GM12875 (cell line): Measurements from ENCODE around the gene FGD4.
"Not testable (repeated sequence)": the region's sequence is repeated elsewhere in the genome, so short reads cannot be mapped to it uniquely, and the experiment has no call there.

ENCODE experiments used
- H3K4me3 ChIP-seq: one replicate; pipeline ENCODE4 v1.5.1; 2011; ENCODE audit warnings: low read depth, low read length, control low read depth
- TF ChIP-seq, protein P1 (sequence below): IDR thresholded peaks from 2 replicates; pipeline ENCODE4 v1.5.1; 2011; ENCODE audit warnings: low read depth, mild to moderate bottlenecking, control low read depth, inconsistent platforms, low read length, moderate library complexity, borderline replicate concordance; ENCODE audit not compliant: insufficient read depth

FGD4 gene

GRCh38 chr12:32516230-32516629 is 116.9 kb downstream of the FGD4 start:
- TF ChIP-seq, protein P1, sequence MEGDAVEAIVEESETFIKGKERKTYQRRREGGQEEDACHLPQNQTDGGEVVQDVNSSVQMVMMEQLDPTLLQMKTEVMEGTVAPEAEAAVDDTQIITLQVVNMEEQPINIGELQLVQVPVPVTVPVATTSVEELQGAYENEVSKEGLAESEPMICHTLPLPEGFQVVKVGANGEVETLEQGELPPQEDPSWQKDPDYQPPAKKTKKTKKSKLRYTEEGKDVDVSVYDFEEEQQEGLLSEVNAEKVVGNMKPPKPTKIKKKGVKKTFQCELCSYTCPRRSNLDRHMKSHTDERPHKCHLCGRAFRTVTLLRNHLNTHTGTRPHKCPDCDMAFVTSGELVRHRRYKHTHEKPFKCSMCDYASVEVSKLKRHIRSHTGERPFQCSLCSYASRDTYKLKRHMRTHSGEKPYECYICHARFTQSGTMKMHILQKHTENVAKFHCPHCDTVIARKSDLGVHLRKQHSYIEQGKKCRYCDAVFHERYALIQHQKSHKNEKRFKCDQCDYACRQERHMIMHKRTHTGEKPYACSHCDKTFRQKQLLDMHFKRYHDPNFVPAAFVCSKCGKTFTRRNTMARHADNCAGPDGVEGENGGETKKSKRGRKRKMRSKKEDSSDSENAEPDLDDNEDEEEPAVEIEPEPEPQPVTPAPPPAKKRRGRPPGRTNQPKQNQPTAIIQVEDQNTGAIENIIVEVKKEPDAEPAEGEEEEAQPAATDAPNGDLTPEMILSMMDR = no peak
- no peak overlapping the region for H3K4me3 ChIP-seq

DNA sequence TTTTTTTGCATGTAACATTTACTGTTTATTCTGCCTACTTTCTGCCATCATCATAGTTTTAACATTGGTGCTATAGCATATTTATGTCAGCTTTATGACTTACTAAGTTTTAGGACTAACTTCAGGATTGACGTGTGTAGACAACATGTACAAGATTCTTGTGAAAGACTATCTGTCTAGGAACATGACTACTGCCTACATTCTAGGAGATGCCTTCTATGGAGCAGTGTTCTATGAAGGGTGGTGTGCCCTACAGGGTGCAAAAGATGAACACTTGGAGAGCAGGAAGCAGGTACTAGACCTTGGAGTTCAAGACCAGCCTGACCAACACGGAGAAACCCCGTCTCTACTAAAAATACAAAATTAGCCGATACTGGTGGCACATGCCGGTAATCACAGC is 118.6 kb downstream of the FGD4 start:
- TF ChIP-seq, protein P1 = no peak
- no peak overlapping the region for H3K4me3 ChIP-seq

DNA sequence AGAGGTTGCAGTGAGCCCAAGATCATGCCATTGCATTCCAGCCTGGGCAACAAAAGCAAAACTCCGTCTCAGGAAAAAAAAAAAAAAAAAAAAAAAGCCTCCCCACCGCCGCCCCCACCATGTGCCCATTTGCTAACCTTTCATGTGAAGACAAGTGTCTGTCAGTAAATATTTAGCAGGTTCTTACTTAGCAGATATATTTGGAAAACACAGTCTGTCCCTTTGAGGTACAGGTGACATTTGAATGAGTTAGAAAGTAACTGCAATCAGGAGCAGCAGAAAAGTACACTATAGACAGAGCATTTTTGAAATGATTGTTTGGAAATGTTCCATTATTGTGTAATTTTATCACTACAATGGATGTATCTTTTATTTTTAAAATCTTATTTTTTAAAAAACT is 119.7 kb downstream of the FGD4 start:
- TF ChIP-seq, protein P1 = no peak

GRCh38 chr12:32522331-32523221 is 123.2 kb downstream of the FGD4 start:
- TF ChIP-seq, protein P1 = no peak
- H3K4me3 ChIP-seq = no peak overlapping the region

More for the DNA sequence above, 119.7 kb downstream of the FGD4 start:
- H3K4me3 ChIP-seq = no peak overlapping the region

DNA sequence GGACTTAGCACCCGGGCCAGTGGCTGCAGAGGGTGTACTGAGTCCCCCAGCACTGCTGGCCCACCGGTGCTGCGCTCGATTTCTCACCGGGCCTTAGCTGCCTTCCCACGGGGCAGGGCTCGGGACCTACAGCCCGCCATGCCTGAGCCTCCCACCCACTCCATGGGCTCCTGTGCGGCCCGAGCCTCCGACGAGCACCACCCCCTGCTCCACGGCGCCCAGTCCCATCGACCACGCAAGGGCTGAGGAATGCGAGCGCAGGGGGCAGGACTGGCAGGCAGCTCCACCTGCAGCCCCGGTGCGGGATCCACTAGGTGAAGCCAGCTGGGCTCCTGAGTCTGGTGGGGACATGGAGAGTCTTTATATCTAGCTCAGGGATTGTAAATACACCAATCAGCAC is 126.4 kb downstream of the FGD4 start:
- not testable (repeated sequence) for H3K4me3 ChIP-seq

- H3K4me3 ChIP-seq = not testable (repeated sequence)
Observed at GRCh38 chr12:32526343-32526742, 127.0 kb downstream of the FGD4 start.

DNA sequence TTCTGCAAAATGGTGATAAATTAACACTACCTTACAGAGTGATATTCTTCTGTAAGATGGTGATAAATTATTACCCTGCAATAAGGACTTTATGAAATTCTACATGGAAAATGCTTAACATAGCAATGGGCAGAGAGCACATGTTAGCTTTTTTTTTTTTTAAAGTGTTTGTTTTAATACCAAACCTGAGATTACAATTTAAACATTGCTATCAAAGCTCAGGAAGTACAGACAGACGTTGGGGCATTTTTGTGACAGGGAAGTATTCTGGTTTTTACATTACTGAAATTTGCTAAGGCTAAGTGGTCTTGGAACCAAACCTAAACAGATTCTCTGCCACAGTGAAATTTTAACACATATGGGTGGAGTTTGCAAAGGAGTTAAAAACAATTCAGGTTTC is 133.1 kb downstream of the FGD4 start:
- TF ChIP-seq, protein P1 = no peak
- H3K4me3 ChIP-seq = no peak overlapping the region

- TF ChIP-seq, protein P1 = no peak
- no peak overlapping the region for H3K4me3 ChIP-seq
Observed at GRCh38 chr12:32532951-32533350, 133.6 kb downstream of the FGD4 start.

GRCh38 chr12:32533506-32533905 is 134.1 kb downstream of the FGD4 start:
- not testable (repeated sequence) for H3K4me3 ChIP-seq
